ENCODE results near the gene FKBP11.

Gene FKBP11

GRCh38 chr12:48966177-48966895, 41.0 kb upstream of the FKBP11 start:
- peak; percentile 53 for DNase-seq (ENCODE audit: extremely low read depth, insufficient read length)
- TF ChIP-seq, protein P1, sequence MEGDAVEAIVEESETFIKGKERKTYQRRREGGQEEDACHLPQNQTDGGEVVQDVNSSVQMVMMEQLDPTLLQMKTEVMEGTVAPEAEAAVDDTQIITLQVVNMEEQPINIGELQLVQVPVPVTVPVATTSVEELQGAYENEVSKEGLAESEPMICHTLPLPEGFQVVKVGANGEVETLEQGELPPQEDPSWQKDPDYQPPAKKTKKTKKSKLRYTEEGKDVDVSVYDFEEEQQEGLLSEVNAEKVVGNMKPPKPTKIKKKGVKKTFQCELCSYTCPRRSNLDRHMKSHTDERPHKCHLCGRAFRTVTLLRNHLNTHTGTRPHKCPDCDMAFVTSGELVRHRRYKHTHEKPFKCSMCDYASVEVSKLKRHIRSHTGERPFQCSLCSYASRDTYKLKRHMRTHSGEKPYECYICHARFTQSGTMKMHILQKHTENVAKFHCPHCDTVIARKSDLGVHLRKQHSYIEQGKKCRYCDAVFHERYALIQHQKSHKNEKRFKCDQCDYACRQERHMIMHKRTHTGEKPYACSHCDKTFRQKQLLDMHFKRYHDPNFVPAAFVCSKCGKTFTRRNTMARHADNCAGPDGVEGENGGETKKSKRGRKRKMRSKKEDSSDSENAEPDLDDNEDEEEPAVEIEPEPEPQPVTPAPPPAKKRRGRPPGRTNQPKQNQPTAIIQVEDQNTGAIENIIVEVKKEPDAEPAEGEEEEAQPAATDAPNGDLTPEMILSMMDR (IDR thresholded peaks at IDR 0.05; ENCODE audit: insufficient read depth, low read length, poor library complexity, severe bottlenecking) = no peak
- Histone ChIP-seq H3K4me3 (replicated peaks; ENCODE audit: low read depth, low read length) (no peak overlapping the region), H3K27me3 (replicated peaks; ENCODE audit: control insufficient read depth, insufficient read depth, low read length) (peaks cover 5% of the 10 kb centered on the region), H3K36me3 (ENCODE audit: control insufficient read depth, insufficient read depth, low read length) (no peaks in the 10 kb centered on the region)

DNA sequence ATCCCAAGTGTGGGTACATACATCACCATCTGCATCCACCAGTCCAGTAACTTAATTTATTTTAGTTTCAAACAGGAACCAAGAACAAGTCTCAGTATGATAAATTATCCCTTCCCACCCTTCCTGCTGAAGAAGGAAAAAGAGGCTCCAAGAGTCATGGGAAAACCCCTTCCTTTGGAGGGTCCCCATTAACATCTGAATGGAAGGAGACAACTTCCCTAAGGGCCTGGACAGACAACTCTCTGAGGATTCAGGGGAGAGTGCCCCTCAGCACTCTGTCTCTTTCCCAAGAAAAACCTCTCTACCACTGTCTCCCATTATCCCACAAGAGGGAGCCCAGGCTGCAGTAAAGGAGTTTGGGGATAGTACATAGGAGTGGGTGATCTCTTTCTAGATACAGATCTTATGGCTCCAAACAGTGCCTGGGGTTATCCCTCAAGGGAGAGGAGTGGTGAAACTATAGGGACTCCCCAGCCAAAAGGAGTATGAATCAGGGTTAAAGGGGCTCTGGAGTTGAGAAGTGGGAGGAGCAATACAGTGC, 40.1 kb upstream of the FKBP11 start:
- H3K4me3 ChIP-seq (replicated peaks; ENCODE audit: low read depth, low read length) = no peak overlapping the region
- no peaks in the 10 kb centered on the region; the same call in 1 of the 2 replicates for H3K27me3 ChIP-seq (replicated peaks; ENCODE audit: control insufficient read depth, insufficient read depth, low read length)
- no peak for DNase-seq (ENCODE audit: extremely low read depth, insufficient read length)
- no peaks in the 10 kb centered on the region for H3K36me3 ChIP-seq (ENCODE audit: control insufficient read depth, insufficient read depth, low read length)
- TF ChIP-seq, protein P1 (IDR thresholded peaks at IDR 0.05; ENCODE audit: insufficient read depth, low read length, poor library complexity, severe bottlenecking) = no peak

GRCh38 chr12:48961801-48962200, 36.5 kb upstream of the FKBP11 start:
- Histone ChIP-seq H3K27me3 (replicated peaks; ENCODE audit: control insufficient read depth, insufficient read depth, low read length) (no peaks in the 10 kb centered on the region), H3K4me3 (replicated peaks; ENCODE audit: low read depth, low read length) (no peak overlapping the region), H3K36me3 (ENCODE audit: control insufficient read depth, insufficient read depth, low read length) (no peaks in the 10 kb centered on the region)
- DNase-seq (ENCODE audit: extremely low read depth, insufficient read length) = no peak
- TF ChIP-seq, protein P1 (IDR thresholded peaks at IDR 0.05; ENCODE audit: insufficient read depth, low read length, poor library complexity, severe bottlenecking) = no peak

- no peaks in the 10 kb centered on the region for H3K27me3 ChIP-seq (replicated peaks; ENCODE audit: control insufficient read depth, insufficient read depth, low read length)
- no peak for DNase-seq (ENCODE audit: extremely low read depth, insufficient read length)
- no peaks in the 10 kb centered on the region for H3K36me3 ChIP-seq (ENCODE audit: control insufficient read depth, insufficient read depth, low read length)
- H3K4me3 ChIP-seq (replicated peaks; ENCODE audit: low read depth, low read length) = no peak overlapping the region
- TF ChIP-seq, protein P1 (IDR thresholded peaks at IDR 0.05; ENCODE audit: insufficient read depth, low read length, poor library complexity, severe bottlenecking) = no peak
These were observed 36.0 kb upstream of the FKBP11 start for GRCh38 chr12:48961331-48961730.

- no peaks in the 10 kb centered on the region for H3K27me3 ChIP-seq (replicated peaks; ENCODE audit: control insufficient read depth, insufficient read depth, low read length)
- no peak overlapping the region for H3K4me3 ChIP-seq (replicated peaks; ENCODE audit: low read depth, low read length)
- DNase-seq (ENCODE audit: extremely low read depth, insufficient read length) = no peak
- TF ChIP-seq, protein P1 (IDR thresholded peaks at IDR 0.05; ENCODE audit: insufficient read depth, low read length, poor library complexity, severe bottlenecking) = no peak
- no peaks in the 10 kb centered on the region for H3K36me3 ChIP-seq (ENCODE audit: control insufficient read depth, insufficient read depth, low read length)
These were observed 35.5 kb upstream of the FKBP11 start for GRCh38 chr12:48960834-48961233.
